Trophoblast cell (in vitro differentiated cells and primary cell): ENCODE data around the gene HAP1.
"Not testable (repeated sequence)": the region's sequence is repeated elsewhere in the genome, so short reads cannot be mapped to it uniquely, and the experiment has no call there.

Experiments
- DNase-seq, 2 donors: peaks; one replicate each; pipeline ENCODE4 v3.0.0-alpha.2; 2016
- H2AFZ ChIP-seq: 2 replicates; pipeline ENCODE4 v1.6.1; 2013; ENCODE audit warnings: low read length, moderate library complexity, mild to moderate bottlenecking; ENCODE audit not compliant: insufficient read depth, poor library complexity
- H2AK5ac ChIP-seq: 2 replicates; pipeline ENCODE4 v1.6.1; 2013; ENCODE audit warnings: mild to moderate bottlenecking, low read length
- H2BK120ac ChIP-seq: 2 replicates; pipeline ENCODE4 v1.6.1; 2013; ENCODE audit warnings: low read length, mild to moderate bottlenecking, moderate library complexity; ENCODE audit not compliant: insufficient read depth, poor library complexity
- H2BK12ac ChIP-seq: 2 replicates; pipeline ENCODE4 v1.6.1; 2013; ENCODE audit warnings: mild to moderate bottlenecking, low read length, moderate library complexity
- H2BK5ac ChIP-seq: 2 replicates; pipeline ENCODE4 v1.6.1; 2013; ENCODE audit warnings: low read length, low read depth, moderate library complexity, mild to moderate bottlenecking; ENCODE audit not compliant: poor library complexity
- H3K14ac ChIP-seq: 2 replicates; pipeline ENCODE4 v1.6.1; 2013; ENCODE audit warnings: mild to moderate bottlenecking, low read length
- H3K18ac ChIP-seq: 2 replicates; pipeline ENCODE4 v1.6.1; 2013; ENCODE audit warnings: mild to moderate bottlenecking, low read length
- H3K23ac ChIP-seq: 2 replicates; pipeline ENCODE4 v1.6.1; 2013; ENCODE audit warnings: low read length
- H3K27ac ChIP-seq: 2 replicates; pipeline ENCODE4 v1.5.1; 2013; ENCODE audit warnings: low read depth, mild to moderate bottlenecking, inconsistent platforms, low read length, moderate library complexity
- H3K27me3 ChIP-seq: 2 replicates; pipeline ENCODE4 v1.6.1; 2013; ENCODE audit warnings: inconsistent platforms, mild to moderate bottlenecking, low read length, moderate library complexity; ENCODE audit not compliant: insufficient read depth
- H3K36me3 ChIP-seq, 2 experiments: 1 replicate in 1 of 2; 2 replicates in 1 of 2; pipeline ENCODE4 v1.6.1; 2013; ENCODE audit warnings: low read length in 2 of 2, mild to moderate bottlenecking in 2 of 2, moderate library complexity in 1 of 2; ENCODE audit not compliant: insufficient read depth in 2 of 2, control insufficient read depth in 1 of 2
- H3K4ac ChIP-seq: 2 replicates; pipeline ENCODE4 v1.6.1; 2013; ENCODE audit warnings: low read depth, mild to moderate bottlenecking, low read length, moderate library complexity
- H3K4me1 ChIP-seq, 2 experiments: 1 replicate in 1 of 2; 2 replicates in 1 of 2; pipeline ENCODE4 v1.6.1; 2013; ENCODE audit warnings: low read length in 2 of 2, mild to moderate bottlenecking in 2 of 2, moderate library complexity in 1 of 2; ENCODE audit not compliant: insufficient read depth in 2 of 2, control insufficient read depth in 1 of 2
- H3K4me2 ChIP-seq: 2 replicates; pipeline ENCODE4 v1.6.1; 2013; ENCODE audit warnings: inconsistent platforms, mild to moderate bottlenecking, low read length, moderate library complexity
- H3K4me3 ChIP-seq: 2 replicates; pipeline ENCODE4 v1.5.1; 2013; ENCODE audit warnings: mild to moderate bottlenecking, low read depth, low read length, inconsistent platforms
- H3K79me1 ChIP-seq: one replicate; pipeline ENCODE4 v1.6.1; 2013; ENCODE audit warnings: low read length
- H3K79me2 ChIP-seq: 2 replicates; pipeline ENCODE4 v1.6.1; 2013; ENCODE audit warnings: low read length, mild to moderate bottlenecking; ENCODE audit not compliant: control insufficient read depth, insufficient read depth, poor library complexity
- H3K9ac ChIP-seq: 2 replicates; pipeline ENCODE4 v1.6.1; 2013; ENCODE audit warnings: mild to moderate bottlenecking, low read length
- H3K9me3 ChIP-seq: 2 replicates; pipeline ENCODE4 v1.6.1; 2013; ENCODE audit warnings: low read depth, mild to moderate bottlenecking, control low read depth, inconsistent platforms, low read length; ENCODE audit not compliant: insufficient read depth
- H4K12ac ChIP-seq: 2 replicates; pipeline ENCODE4 v1.6.1; 2013; ENCODE audit warnings: low read depth, mild to moderate bottlenecking, low read length, moderate library complexity
- H4K8ac ChIP-seq: 2 replicates; pipeline ENCODE4 v1.6.1; 2013; ENCODE audit warnings: low read depth, mild to moderate bottlenecking, low read length, moderate library complexity
- H4K91ac ChIP-seq: one replicate; pipeline ENCODE4 v1.6.1; 2013; ENCODE audit warnings: low read depth, mild to moderate bottlenecking, low read length, moderate library complexity
- WGBS: extraction: QIAGEN DNeasy Blood & Tissue Kit; methylation state at CpG from one replicate; pipeline ENCODE4 v1.1.7; 2013; ENCODE audit warnings: missing lambda C conversion rate; ENCODE audit not compliant: insufficient read length, insufficient coverage; ENCODE audit errors: extremely low coverage; 5-methylcytosine and 5-hydroxymethylcytosine counted together

Gene HAP1

GRCh38 chr17:41707803-41708669, 26.4 kb downstream of the HAP1 start:
- Histone ChIP-seq H3K23ac (no peak overlapping the region), H3K4me1 (peaks cover 0 to 4% of the 10 kb centered on the region in 2 experiments), H3K4me3 (no peak overlapping the region), H4K91ac (no peak overlapping the region), H2BK120ac (no peak overlapping the region), H4K8ac (no peak overlapping the region), H3K27ac (no peak overlapping the region), H2AFZ (no peak overlapping the region), H4K12ac (no peak overlapping the region), H3K14ac (no peak overlapping the region), H3K4ac (no peak overlapping the region), H3K36me3 (no peaks in the 10 kb centered on the region), H2AK5ac (no peak overlapping the region), H3K9ac (no peak overlapping the region), H3K79me2 (no peaks in the 10 kb centered on the region), H2BK12ac (no peak overlapping the region), H2BK5ac (no peak overlapping the region), H3K79me1 (no peaks in the 10 kb centered on the region), H3K9me3 (peaks cover 3% of the 10 kb centered on the region), H3K4me2 (no peak overlapping the region), H3K18ac (no peak overlapping the region), H3K27me3 (no peaks in the 10 kb centered on the region)
- no peak for DNase-seq
- no CpG with 5 or more reads among the region's 10 CpGs for WGBS

- Histone ChIP-seq H2BK12ac (no peak overlapping the region), H3K23ac (no peak overlapping the region), H3K14ac (no peak overlapping the region), H3K9ac (no peak overlapping the region), H3K79me1 (no peaks in the 10 kb centered on the region), H3K36me3 (no peaks in the 10 kb centered on the region), H4K91ac (no peak overlapping the region), H3K27me3 (no peaks in the 10 kb centered on the region), H3K4me2 (no peak overlapping the region), H3K4ac (no peak overlapping the region), H4K12ac (no peak overlapping the region), H3K4me1 (peaks cover 0 to 4% of the 10 kb centered on the region in 2 experiments), H2AFZ (no peak overlapping the region), H3K4me3 (no peak overlapping the region), H2BK120ac (no peak overlapping the region), H3K27ac (no peak overlapping the region), H4K8ac (no peak overlapping the region), H3K9me3 (peaks cover 3% of the 10 kb centered on the region), H2BK5ac (no peak overlapping the region), H3K18ac (no peak overlapping the region), H2AK5ac (no peak overlapping the region), H3K79me2 (no peaks in the 10 kb centered on the region)
- no peak for DNase-seq
- WGBS, result no CpG with 5 or more reads among the region's 13 CpGs
Observed at GRCh38 chr17:41705271-41705991, 29.0 kb downstream of the HAP1 start.

- no peak overlapping the region for H3K4me2 ChIP-seq
- no peak overlapping the region for H3K18ac ChIP-seq
- H3K23ac ChIP-seq, result no peak overlapping the region
- no peaks in the 10 kb centered on the region for H3K27me3 ChIP-seq
- H3K4me1 ChIP-seq, result peaks cover 0 to 4% of the 10 kb centered on the region in 2 experiments
- no CpG with 5 or more reads among the region's 8 CpGs for WGBS
- H3K4ac ChIP-seq, result no peak overlapping the region
- no peak overlapping the region for H2BK120ac ChIP-seq
- H3K79me2 ChIP-seq, result no peaks in the 10 kb centered on the region
- DNase-seq, result no peak
- H3K79me1 ChIP-seq, result no peaks in the 10 kb centered on the region
- H4K8ac ChIP-seq, result no peak overlapping the region
- H4K91ac ChIP-seq, result no peak overlapping the region
- peaks cover 3% of the 10 kb centered on the region for H3K9me3 ChIP-seq
- no peak overlapping the region for H2BK12ac ChIP-seq
- H3K36me3 ChIP-seq, result no peaks in the 10 kb centered on the region
- H3K14ac ChIP-seq, result no peak overlapping the region
- no peak overlapping the region for H2AK5ac ChIP-seq
- H2BK5ac ChIP-seq, result no peak overlapping the region
- H4K12ac ChIP-seq, result no peak overlapping the region
- H3K9ac ChIP-seq, result no peak overlapping the region
- H3K27ac ChIP-seq, result no peak overlapping the region
- H3K4me3 ChIP-seq, result no peak overlapping the region
- H2AFZ ChIP-seq, result no peak overlapping the region
Observed at GRCh38 chr17:41702712-41703111, 31.7 kb downstream of the HAP1 start.

- not testable (repeated sequence) for H3K79me2 ChIP-seq, H3K18ac ChIP-seq, H2AK5ac ChIP-seq, H4K12ac ChIP-seq, H3K4me2 ChIP-seq, H3K9me3 ChIP-seq, H3K4me3 ChIP-seq, H3K4me1 ChIP-seq, H3K36me3 ChIP-seq, H4K8ac ChIP-seq, H3K9ac ChIP-seq, DNase-seq, H3K79me1 ChIP-seq, H3K27me3 ChIP-seq, H3K4ac ChIP-seq, H3K23ac ChIP-seq, H3K14ac ChIP-seq, H3K27ac ChIP-seq, H2BK120ac ChIP-seq, H2BK12ac ChIP-seq, H2AFZ ChIP-seq, H4K91ac ChIP-seq, H2BK5ac ChIP-seq
- no CpG with 5 or more reads among the region's 3 CpGs for WGBS
Observed at GRCh38 chr17:41700843-41701242, 33.6 kb downstream of the HAP1 start.
